Stimulated activated CD8-positive, alpha-beta memory T cell treated with anti-CD3 and anti-CD28 coated beads, Interleukin-4, amount 100 ng/mL, for 1 hour (primary cell): Measurements from ENCODE around the gene CACNB2.
"Not testable (repeated sequence)": the region's sequence is repeated elsewhere in the genome, so short reads cannot be mapped to it uniquely, and the experiment has no call there.

Experiments used
- DNase-seq, 2 donors: peaks; one replicate each; pipeline ENCODE4 v3.0.0-alpha.2; 2020; ENCODE audit warnings: low read depth in 2 of 2, low spot score in 1 of 2

Gene CACNB2

GRCh38 chr10:18196806-18197550 is 56.8 kb downstream of the CACNB2 start:
- no peak for DNase-seq

- DNase-seq: no peak
Measured at GRCh38 chr10:18197706-18198105, 57.5 kb downstream of the CACNB2 start.

- DNase-seq: no peak
Measured at GRCh38 chr10:18201877-18202276, 61.7 kb downstream of the CACNB2 start.

GRCh38 chr10:18202680-18203460 is 62.6 kb downstream of the CACNB2 start:
- DNase-seq: no peak

- DNase-seq: no peak
Measured at GRCh38 chr10:18203471-18203870, 63.2 kb downstream of the CACNB2 start.

- no peak for DNase-seq
Measured at GRCh38 chr10:18204039-18204835, 64.0 kb downstream of the CACNB2 start.

- no peak for DNase-seq
Measured at GRCh38 chr10:18205098-18205834, 65.0 kb downstream of the CACNB2 start.

- DNase-seq: not testable (repeated sequence)
Measured at GRCh38 chr10:18208186-18208585, 68.0 kb downstream of the CACNB2 start.

GRCh38 chr10:18209241-18209640 is 69.0 kb downstream of the CACNB2 start:
- no peak for DNase-seq

- no peak for DNase-seq
Measured at GRCh38 chr10:18210711-18211110, 70.5 kb downstream of the CACNB2 start.

- DNase-seq: no peak
Measured at GRCh38 chr10:18211862-18212261, 71.6 kb downstream of the CACNB2 start.

- DNase-seq: no peak
Measured at GRCh38 chr10:18213271-18213670, 73.0 kb downstream of the CACNB2 start.

GRCh38 chr10:18214691-18215563 is 74.7 kb downstream of the CACNB2 start:
- DNase-seq: no peak

GRCh38 chr10:18216482-18216881 is 76.3 kb downstream of the CACNB2 start:
- DNase-seq: no peak

- DNase-seq: no peak
Measured at GRCh38 chr10:18217577-18217976, 77.4 kb downstream of the CACNB2 start.

GRCh38 chr10:18219146-18219545 is 78.9 kb downstream of the CACNB2 start:
- DNase-seq: no peak

GRCh38 chr10:18221123-18221522 is 80.9 kb downstream of the CACNB2 start:
- DNase-seq: no peak

GRCh38 chr10:18221882-18222281 is 81.7 kb downstream of the CACNB2 start:
- DNase-seq: no peak

GRCh38 chr10:18222866-18223265 is 82.6 kb downstream of the CACNB2 start:
- DNase-seq: no peak

GRCh38 chr10:18223898-18224297 is 83.7 kb downstream of the CACNB2 start:
- DNase-seq: no peak
